GM23338 (cell line): Measurements from ENCODE around the gene TSPAN3.

Experiments used
- CTCF ChIP-seq, 2 experiments: fragments of 200-600 bp in 1 of 2; sonication (generic) in 1 of 2; conservative IDR thresholded peaks; 2 replicates each; pipeline versions ENCODE4 v1.5.1 to v1.6.1; 2016 to 2017; ENCODE audit warnings: antibody characterized with exemption in 2 of 2, low read depth in 2 of 2, mild to moderate bottlenecking in 2 of 2, moderate library complexity in 1 of 2
- EZH2 ChIP-seq: fragments of 200-600 bp; sonication (generic); IDR thresholded peaks from one replicate; pipeline ENCODE4 v1.8.0; 2017; ENCODE audit warnings: antibody characterized with exemption, mild to moderate bottlenecking, low read depth; ENCODE audit not compliant: unreplicated experiment
- EZH2phosphoT487 ChIP-seq: fragments of 200-600 bp; sonication (generic); IDR thresholded peaks from one replicate; pipeline ENCODE4 v1.8.1; 2018; ENCODE audit warnings: antibody characterized with exemption; ENCODE audit not compliant: unreplicated experiment

- no peak for TF ChIP-seq EZH2phosphoT487
- TF ChIP-seq EZH2: no peak
- no peak for TF ChIP-seq CTCF (conservative IDR thresholded peaks at IDR 0.05; ENCODE audit: low read depth in 2 of 2)
These were observed 37.5 kb downstream of the TSPAN3 start for GRCh38 chr15:77033417-77033728.
